WTC11 (cell line): Measurements from ENCODE around the gene CHSY3. TPM values are rescaled to one million over a fixed set of nuclear protein-coding genes. Genes with fewer than 3 reads are reported as not detected.

Source experiments
- ATAC-seq: fragments of 200-7000 bp; cut with Tn5 transposase; 2 replicates; pipeline ENCODE4 v1.10.0; 2021; ENCODE audit warnings: mild to moderate bottlenecking, moderate library complexity
- CTCF ChIA-PET: fragments of 300-600 bp; sonication (Branson Sonifier 250); formaldehyde crosslinking; loops from one replicate; lab custom pipeline; 2021; ENCODE audit warnings: antibody characterized with exemption; lab: Charles Lee
- POLR2A ChIA-PET: fragments of 350-600 bp; sonication (Branson Sonifier 250); formaldehyde crosslinking; loops from one replicate; lab custom pipeline; 2021; ENCODE audit warnings: antibody characterized with exemption; lab: Charles Lee
- DNase-seq: peaks from one replicate; pipeline ENCODE4 v3.0.0; 2021; ENCODE audit warnings: low spot score
- H3K27ac Mint-ChIP-seq: 2 replicates; pipeline ENCODE4 v1.8.0; 2021; ENCODE audit warnings: mixed read lengths
- H3K27me3 Mint-ChIP-seq: 2 replicates; pipeline ENCODE4 v1.8.0; 2021; ENCODE audit warnings: low read depth, mild to moderate bottlenecking, moderate library complexity, mixed read lengths
- H3K36me3 Mint-ChIP-seq: 2 replicates; pipeline ENCODE4 v1.8.0; 2021; ENCODE audit warnings: mixed read lengths
- H3K4me1 Mint-ChIP-seq: 2 replicates; pipeline ENCODE4 v1.8.0; 2022; ENCODE audit warnings: mixed read lengths
- H3K4me3 Mint-ChIP-seq: 2 replicates; pipeline ENCODE4 v1.8.0; 2021; ENCODE audit warnings: mild to moderate bottlenecking, moderate library complexity, mixed read lengths
- H3K9me3 Mint-ChIP-seq: 2 replicates; pipeline ENCODE4 v1.8.0; 2021; ENCODE audit warnings: mixed read lengths
- AR ChIP-seq: fragments of 250-450 bp; sonication (Bioruptor Pico); IDR thresholded peaks from 2 replicates; pipeline ENCODE4 v1.9.0; 2021; ENCODE audit warnings: mild to moderate bottlenecking
- ETV6 ChIP-seq: sonication (generic); formaldehyde crosslinking; IDR thresholded peaks from 2 replicates; pipeline ENCODE4 v1.8.1; 2022; ENCODE audit warnings: mild to moderate bottlenecking, missing genetic modification reagents
- FOXK1 ChIP-seq: sonication (generic); formaldehyde crosslinking; IDR thresholded peaks from 2 replicates; pipeline ENCODE4 v1.8.0; 2022; ENCODE audit warnings: mild to moderate bottlenecking, moderate library complexity, missing genetic modification reagents
- GABPB1 ChIP-seq: sonication (generic); formaldehyde crosslinking; IDR thresholded peaks from 2 replicates; pipeline ENCODE4 v1.8.1; 2023; ENCODE audit warnings: mild to moderate bottlenecking, missing genetic modification reagents
- NR2C2 ChIP-seq: sonication (generic); formaldehyde crosslinking; IDR thresholded peaks from 2 replicates; pipeline ENCODE4 v1.8.0; 2022; ENCODE audit warnings: mild to moderate bottlenecking, missing genetic modification reagents
- RELA ChIP-seq: sonication (generic); formaldehyde crosslinking; IDR thresholded peaks from 2 replicates; pipeline ENCODE4 v1.8.1; 2022; ENCODE audit warnings: missing genetic modification reagents, mild to moderate bottlenecking, borderline replicate concordance
- ZBTB21 ChIP-seq: sonication (generic); formaldehyde crosslinking; IDR thresholded peaks from 2 replicates; pipeline ENCODE4 v1.8.1; 2023; ENCODE audit warnings: mild to moderate bottlenecking, missing genetic modification reagents, borderline replicate concordance
- ZNF121 ChIP-seq: sonication (generic); formaldehyde crosslinking; IDR thresholded peaks from 2 replicates; pipeline ENCODE4 v1.8.0; 2023; ENCODE audit warnings: missing genetic modification reagents
- ZNF263 ChIP-seq: sonication (generic); formaldehyde crosslinking; IDR thresholded peaks from 2 replicates; pipeline ENCODE4 v1.8.1; 2022; ENCODE audit warnings: low read depth, mild to moderate bottlenecking, moderate library complexity, missing genetic modification reagents
- total RNA-seq: library from RNA; stranded (reverse); gene quantifications from 3 replicates; pipeline ENCODE4 v1.2.3, GENCODE V29; 2021
- TF ChIP-seq, protein P1 (sequence below): sonication (generic); formaldehyde crosslinking; IDR thresholded peaks from 2 replicates; pipeline ENCODE4 v1.8.0; 2022; ENCODE audit warnings: mild to moderate bottlenecking, missing genetic modification reagents
- TF ChIP-seq, protein P2 (sequence below): sonication (generic); formaldehyde crosslinking; IDR thresholded peaks from 2 replicates; pipeline ENCODE4 v1.8.1; 2022; ENCODE audit warnings: low read depth, mild to moderate bottlenecking, moderate library complexity, missing genetic modification reagents, borderline replicate concordance
- TF ChIP-seq, protein P3 (sequence below): sonication (generic); formaldehyde crosslinking; IDR thresholded peaks from 2 replicates; pipeline ENCODE4 v1.8.0; 2022; ENCODE audit warnings: missing genetic modification reagents
- TF ChIP-seq, protein P4 (sequence below): fragments of 250-450 bp; sonication (Bioruptor Pico); IDR thresholded peaks from 2 replicates; pipeline ENCODE4 v1.9.0; 2021; ENCODE audit warnings: mild to moderate bottlenecking
- TF ChIP-seq, protein P5 (sequence below): sonication (generic); formaldehyde crosslinking; IDR thresholded peaks from 2 replicates; pipeline ENCODE4 v1.8.1; 2023; ENCODE audit warnings: mild to moderate bottlenecking, missing genetic modification reagents
- TF ChIP-seq, protein P6 (sequence below): sonication (generic); formaldehyde crosslinking; IDR thresholded peaks from 2 replicates; pipeline ENCODE4 v1.8.1; 2023; ENCODE audit warnings: mild to moderate bottlenecking, missing genetic modification reagents

Gene CHSY3
- total RNA-seq, 1 experiment from 2014 or later, result 0.98 TPM

GRCh38 chr5:130045334-130045733 lies 141.1 kb downstream of the CHSY3 start (continued):
- TF ChIP-seq, protein P1, sequence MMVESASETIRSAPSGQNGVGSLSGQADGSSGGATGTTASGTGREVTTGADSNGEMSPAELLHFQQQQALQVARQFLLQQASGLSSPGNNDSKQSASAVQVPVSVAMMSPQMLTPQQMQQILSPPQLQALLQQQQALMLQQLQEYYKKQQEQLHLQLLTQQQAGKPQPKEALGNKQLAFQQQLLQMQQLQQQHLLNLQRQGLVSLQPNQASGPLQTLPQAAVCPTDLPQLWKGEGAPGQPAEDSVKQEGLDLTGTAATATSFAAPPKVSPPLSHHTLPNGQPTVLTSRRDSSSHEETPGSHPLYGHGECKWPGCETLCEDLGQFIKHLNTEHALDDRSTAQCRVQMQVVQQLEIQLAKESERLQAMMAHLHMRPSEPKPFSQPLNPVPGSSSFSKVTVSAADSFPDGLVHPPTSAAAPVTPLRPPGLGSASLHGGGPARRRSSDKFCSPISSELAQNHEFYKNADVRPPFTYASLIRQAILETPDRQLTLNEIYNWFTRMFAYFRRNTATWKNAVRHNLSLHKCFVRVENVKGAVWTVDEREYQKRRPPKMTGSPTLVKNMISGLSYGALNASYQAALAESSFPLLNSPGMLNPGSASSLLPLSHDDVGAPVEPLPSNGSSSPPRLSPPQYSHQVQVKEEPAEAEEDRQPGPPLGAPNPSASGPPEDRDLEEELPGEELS (CRISPR knock-in tag), result no peak
- TF ChIP-seq, protein P2, sequence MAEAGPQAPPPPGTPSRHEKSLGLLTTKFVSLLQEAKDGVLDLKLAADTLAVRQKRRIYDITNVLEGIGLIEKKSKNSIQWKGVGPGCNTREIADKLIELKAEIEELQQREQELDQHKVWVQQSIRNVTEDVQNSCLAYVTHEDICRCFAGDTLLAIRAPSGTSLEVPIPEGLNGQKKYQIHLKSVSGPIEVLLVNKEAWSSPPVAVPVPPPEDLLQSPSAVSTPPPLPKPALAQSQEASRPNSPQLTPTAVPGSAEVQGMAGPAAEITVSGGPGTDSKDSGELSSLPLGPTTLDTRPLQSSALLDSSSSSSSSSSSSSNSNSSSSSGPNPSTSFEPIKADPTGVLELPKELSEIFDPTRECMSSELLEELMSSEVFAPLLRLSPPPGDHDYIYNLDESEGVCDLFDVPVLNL (CRISPR knock-in tag), result no peak
- TF ChIP-seq, protein P3, sequence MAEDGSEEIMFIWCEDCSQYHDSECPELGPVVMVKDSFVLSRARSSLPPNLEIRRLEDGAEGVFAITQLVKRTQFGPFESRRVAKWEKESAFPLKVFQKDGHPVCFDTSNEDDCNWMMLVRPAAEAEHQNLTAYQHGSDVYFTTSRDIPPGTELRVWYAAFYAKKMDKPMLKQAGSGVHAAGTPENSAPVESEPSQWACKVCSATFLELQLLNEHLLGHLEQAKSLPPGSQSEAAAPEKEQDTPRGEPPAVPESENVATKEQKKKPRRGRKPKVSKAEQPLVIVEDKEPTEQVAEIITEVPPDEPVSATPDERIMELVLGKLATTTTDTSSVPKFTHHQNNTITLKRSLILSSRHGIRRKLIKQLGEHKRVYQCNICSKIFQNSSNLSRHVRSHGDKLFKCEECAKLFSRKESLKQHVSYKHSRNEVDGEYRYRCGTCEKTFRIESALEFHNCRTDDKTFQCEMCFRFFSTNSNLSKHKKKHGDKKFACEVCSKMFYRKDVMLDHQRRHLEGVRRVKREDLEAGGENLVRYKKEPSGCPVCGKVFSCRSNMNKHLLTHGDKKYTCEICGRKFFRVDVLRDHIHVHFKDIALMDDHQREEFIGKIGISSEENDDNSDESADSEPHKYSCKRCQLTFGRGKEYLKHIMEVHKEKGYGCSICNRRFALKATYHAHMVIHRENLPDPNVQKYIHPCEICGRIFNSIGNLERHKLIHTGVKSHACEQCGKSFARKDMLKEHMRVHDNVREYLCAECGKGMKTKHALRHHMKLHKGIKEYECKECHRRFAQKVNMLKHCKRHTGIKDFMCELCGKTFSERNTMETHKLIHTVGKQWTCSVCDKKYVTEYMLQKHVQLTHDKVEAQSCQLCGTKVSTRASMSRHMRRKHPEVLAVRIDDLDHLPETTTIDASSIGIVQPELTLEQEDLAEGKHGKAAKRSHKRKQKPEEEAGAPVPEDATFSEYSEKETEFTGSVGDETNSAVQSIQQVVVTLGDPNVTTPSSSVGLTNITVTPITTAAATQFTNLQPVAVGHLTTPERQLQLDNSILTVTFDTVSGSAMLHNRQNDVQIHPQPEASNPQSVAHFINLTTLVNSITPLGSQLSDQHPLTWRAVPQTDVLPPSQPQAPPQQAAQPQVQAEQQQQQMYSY, result no peak
- no peak for TF ChIP-seq ZNF263 (CRISPR knock-in tag)

DNA sequence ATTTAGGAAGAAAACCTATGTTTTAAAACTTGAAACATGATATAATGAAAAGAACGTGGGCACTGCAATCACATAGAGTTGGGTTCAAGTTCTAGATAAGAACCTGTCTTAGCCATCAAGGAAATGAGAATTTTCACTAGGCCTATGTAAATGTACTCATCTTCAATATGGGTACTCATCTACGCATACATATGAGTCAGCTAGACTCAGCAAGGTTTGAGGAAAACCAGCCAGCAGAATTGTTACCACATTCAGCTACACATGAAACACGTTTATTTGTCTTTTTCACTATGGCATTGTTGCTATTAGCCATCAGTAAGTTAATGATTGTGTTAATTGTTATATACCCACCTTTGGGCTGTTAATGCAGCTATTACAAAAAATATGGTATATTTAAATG lies 146.3 kb downstream of the CHSY3 start:
- H3K27me3 Mint-ChIP-seq, result no peaks in the 10 kb centered on the region
- no peak for TF ChIP-seq ZBTB21 (CRISPR knock-in tag)
- TF ChIP-seq FOXK1 (CRISPR knock-in tag), result no peak
- TF ChIP-seq, protein P2 (CRISPR knock-in tag), result no peak
- TF ChIP-seq AR, result no peak
- TF ChIP-seq NR2C2 (CRISPR knock-in tag), result no peak
- TF ChIP-seq, protein P4, sequence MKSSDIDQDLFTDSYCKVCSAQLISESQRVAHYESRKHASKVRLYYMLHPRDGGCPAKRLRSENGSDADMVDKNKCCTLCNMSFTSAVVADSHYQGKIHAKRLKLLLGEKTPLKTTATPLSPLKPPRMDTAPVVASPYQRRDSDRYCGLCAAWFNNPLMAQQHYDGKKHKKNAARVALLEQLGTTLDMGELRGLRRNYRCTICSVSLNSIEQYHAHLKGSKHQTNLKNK (CRISPR knock-in tag), result no peak
- TF ChIP-seq ETV6, result no peak
- no peak for TF ChIP-seq ZNF263 (CRISPR knock-in tag)
- TF ChIP-seq, protein P5, sequence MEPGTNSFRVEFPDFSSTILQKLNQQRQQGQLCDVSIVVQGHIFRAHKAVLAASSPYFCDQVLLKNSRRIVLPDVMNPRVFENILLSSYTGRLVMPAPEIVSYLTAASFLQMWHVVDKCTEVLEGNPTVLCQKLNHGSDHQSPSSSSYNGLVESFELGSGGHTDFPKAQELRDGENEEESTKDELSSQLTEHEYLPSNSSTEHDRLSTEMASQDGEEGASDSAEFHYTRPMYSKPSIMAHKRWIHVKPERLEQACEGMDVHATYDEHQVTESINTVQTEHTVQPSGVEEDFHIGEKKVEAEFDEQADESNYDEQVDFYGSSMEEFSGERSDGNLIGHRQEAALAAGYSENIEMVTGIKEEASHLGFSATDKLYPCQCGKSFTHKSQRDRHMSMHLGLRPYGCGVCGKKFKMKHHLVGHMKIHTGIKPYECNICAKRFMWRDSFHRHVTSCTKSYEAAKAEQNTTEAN (CRISPR knock-in tag), result no peak
- no peak for TF ChIP-seq GABPB1
- TF ChIP-seq, protein P6, sequence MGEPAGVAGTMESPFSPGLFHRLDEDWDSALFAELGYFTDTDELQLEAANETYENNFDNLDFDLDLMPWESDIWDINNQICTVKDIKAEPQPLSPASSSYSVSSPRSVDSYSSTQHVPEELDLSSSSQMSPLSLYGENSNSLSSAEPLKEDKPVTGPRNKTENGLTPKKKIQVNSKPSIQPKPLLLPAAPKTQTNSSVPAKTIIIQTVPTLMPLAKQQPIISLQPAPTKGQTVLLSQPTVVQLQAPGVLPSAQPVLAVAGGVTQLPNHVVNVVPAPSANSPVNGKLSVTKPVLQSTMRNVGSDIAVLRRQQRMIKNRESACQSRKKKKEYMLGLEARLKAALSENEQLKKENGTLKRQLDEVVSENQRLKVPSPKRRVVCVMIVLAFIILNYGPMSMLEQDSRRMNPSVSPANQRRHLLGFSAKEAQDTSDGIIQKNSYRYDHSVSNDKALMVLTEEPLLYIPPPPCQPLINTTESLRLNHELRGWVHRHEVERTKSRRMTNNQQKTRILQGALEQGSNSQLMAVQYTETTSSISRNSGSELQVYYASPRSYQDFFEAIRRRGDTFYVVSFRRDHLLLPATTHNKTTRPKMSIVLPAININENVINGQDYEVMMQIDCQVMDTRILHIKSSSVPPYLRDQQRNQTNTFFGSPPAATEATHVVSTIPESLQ (CRISPR knock-in tag), result no peak
- no peak for TF ChIP-seq ZNF121 (CRISPR knock-in tag)
- TF ChIP-seq RELA (CRISPR knock-in tag), result no peak
- TF ChIP-seq, all 79 proteins: peak for 0
- no peaks in the 10 kb centered on the region for H3K36me3 Mint-ChIP-seq
- DNase-seq, result no peak
- H3K4me1 Mint-ChIP-seq, result no peaks in the 10 kb centered on the region
- no peak overlapping the region for H3K4me3 Mint-ChIP-seq
- no peaks in the 10 kb centered on the region for H3K9me3 Mint-ChIP-seq
- no peak for ATAC-seq
- ChIA-PET POLR2A (interaction anchor here (0.5 kb wide), 1 partner anchor 119 kb away, joined by 3 read pairs; no protein-coding TSS in a partner anchor), CTCF (no interaction called here)
- no peak overlapping the region for H3K27ac Mint-ChIP-seq
